Epithelial cell of esophagus (primary cell): ENCODE measurements around the gene PIPOX.

Experiments used
- DNase-seq: peaks from one replicate; pipeline ENCODE4 v3.0.0; 2010; ENCODE audit warnings: low read depth
- H3K4me3 ChIP-seq: 2 replicates; pipeline ENCODE4 v1.5.1; 2011; ENCODE audit warnings: mild to moderate bottlenecking, low read length, control low read depth
- TF ChIP-seq, protein P1 (sequence below): IDR thresholded peaks from 2 replicates; pipeline ENCODE4 v1.5.1; 2011; ENCODE audit warnings: low read depth, mild to moderate bottlenecking, low read length, control low read depth, inconsistent platforms; ENCODE audit not compliant: insufficient read depth; ENCODE audit errors: missing control alignments

Gene PIPOX

DNA sequence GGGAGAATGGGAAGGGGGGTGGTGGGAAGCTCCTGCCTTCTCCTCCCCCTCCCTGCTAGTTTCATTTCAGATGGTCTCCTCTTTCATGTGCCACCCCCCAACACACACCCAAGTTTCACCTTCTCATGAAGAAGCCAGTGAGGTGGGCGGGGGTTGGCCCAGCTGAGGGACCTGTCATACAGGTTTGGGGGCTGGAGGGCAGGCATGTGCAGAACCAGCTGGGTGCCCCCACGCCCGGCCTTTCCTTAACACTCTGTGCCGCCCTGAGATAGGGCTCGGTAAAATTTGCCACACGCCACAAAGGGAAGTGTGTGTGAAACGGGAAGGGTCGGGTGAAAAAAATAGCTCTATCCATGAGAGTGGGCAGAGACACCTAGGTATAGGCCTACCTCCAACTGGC lies 57.4 kb downstream of the PIPOX start:
- peak; percentile 18 for DNase-seq

DNA sequence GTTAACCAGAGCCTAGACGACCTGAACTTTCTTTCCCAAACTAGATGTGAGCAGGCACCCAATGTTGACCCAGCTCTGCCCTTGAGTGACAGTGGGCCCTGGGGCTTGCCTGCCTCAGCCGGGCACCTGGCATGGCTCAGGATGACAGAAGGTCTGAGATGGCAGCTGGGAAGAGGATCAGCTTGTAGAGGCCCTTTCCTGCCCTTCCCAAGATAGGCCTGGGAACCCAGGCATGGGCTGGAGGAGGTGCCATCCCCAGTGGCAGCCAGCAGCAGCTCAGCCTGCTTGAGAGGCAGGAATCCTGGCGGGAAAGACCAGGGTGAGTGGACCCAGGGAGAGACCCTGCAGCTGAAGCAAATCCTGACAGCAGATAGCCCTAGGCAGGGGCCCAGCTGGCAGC lies 59.1 kb downstream of the PIPOX start:
- DNase-seq: no peak
- no peak overlapping the region for H3K4me3 ChIP-seq
- TF ChIP-seq, protein P1, sequence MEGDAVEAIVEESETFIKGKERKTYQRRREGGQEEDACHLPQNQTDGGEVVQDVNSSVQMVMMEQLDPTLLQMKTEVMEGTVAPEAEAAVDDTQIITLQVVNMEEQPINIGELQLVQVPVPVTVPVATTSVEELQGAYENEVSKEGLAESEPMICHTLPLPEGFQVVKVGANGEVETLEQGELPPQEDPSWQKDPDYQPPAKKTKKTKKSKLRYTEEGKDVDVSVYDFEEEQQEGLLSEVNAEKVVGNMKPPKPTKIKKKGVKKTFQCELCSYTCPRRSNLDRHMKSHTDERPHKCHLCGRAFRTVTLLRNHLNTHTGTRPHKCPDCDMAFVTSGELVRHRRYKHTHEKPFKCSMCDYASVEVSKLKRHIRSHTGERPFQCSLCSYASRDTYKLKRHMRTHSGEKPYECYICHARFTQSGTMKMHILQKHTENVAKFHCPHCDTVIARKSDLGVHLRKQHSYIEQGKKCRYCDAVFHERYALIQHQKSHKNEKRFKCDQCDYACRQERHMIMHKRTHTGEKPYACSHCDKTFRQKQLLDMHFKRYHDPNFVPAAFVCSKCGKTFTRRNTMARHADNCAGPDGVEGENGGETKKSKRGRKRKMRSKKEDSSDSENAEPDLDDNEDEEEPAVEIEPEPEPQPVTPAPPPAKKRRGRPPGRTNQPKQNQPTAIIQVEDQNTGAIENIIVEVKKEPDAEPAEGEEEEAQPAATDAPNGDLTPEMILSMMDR: no peak

More for the DNA sequence above, 57.4 kb downstream of the PIPOX start:
- H3K4me3 ChIP-seq: no peak overlapping the region
- TF ChIP-seq, protein P1: no peak

DNA sequence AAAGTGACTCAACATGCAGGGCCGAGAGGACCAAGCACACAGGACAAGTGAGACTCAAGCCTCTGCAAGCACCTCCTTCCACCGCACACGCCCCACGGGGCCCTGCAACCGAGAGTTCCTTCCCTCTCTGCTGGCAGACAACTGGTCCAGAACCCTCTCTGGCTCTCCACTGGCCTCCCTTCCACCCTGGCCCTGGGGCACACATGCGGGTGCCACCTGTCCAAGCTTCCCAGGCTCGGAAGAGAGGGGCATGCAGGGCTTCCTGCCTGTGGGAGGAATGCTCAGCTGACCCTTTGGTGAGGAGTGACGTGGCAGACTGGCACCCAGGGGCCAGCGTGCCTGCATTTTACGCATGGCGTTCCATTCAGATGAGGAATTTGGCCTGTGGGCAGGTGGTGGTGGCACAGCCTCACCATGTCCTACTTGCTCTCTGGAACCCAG lies 59.8 kb downstream of the PIPOX start:
- DNase-seq: peak; percentile 60
- TF ChIP-seq, protein P1: no peak
- no peak overlapping the region for H3K4me3 ChIP-seq

DNA sequence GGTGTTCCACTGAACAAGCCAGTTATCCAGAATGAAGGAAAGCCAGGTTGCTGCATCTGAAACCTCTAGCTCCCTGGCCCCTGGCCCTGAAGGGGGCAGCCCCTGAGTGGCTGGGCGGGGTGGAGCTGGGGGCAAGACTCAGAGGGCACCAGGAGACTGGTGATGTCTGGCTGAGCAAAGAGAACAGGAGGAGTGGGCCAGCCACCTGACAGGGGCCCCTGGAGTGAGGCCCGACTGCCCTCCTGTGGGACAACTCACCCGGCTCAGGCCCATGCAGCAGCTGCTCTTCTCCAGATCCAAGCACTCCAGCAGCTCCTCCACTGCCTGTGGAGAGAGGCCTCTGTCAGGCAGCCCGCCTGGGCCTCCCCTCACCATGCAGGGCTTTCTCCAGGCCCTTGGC lies 60.4 kb downstream of the PIPOX start:
- no peak for DNase-seq
- no peak overlapping the region for H3K4me3 ChIP-seq
- TF ChIP-seq, protein P1: no peak
